SU-DHL-6 (cell line): ENCODE results near the gene CRCP.

Source experiments
- H2AFZ ChIP-seq: fragments of 200-600 bp; sonication (generic); 2 replicates; pipeline ENCODE4 v1.6.1; 2014; ENCODE audit warnings: low read depth, mild to moderate bottlenecking, moderate library complexity, mixed read lengths, antibody characterized with exemption, low read length; ENCODE audit not compliant: severe bottlenecking
- H3F3A ChIP-seq: fragments of 200-600 bp; shearing (Covaris generic); 2 replicates; pipeline ENCODE4 v1.6.0; 2016; ENCODE audit warnings: antibody characterized with exemption, mild to moderate bottlenecking; ENCODE audit not compliant: insufficient read depth
- H3K27ac ChIP-seq: fragments of 200-600 bp; sonication (generic); 2 replicates; pipeline ENCODE4 v1.5.1; 2016; ENCODE audit warnings: low read depth, mild to moderate bottlenecking, low read length, moderate library complexity, mixed read lengths
- H3K27me3 ChIP-seq: fragments of 200-600 bp; sonication (generic), shearing (Covaris generic); 2 replicates; pipeline ENCODE4 v1.6.0; 2014; ENCODE audit warnings: mild to moderate bottlenecking, low read length
- H3K36me3 ChIP-seq: fragments of 200-600 bp; sonication (generic); 2 replicates; pipeline ENCODE4 v1.6.1; 2014; ENCODE audit warnings: mild to moderate bottlenecking, low read length, mixed read lengths
- H3K4me2 ChIP-seq: fragments of 300-600, 200-600 bp; shearing (Covaris generic), sonication (generic); 2 replicates; pipeline ENCODE4 v1.6.0; 2014; ENCODE audit warnings: low read length, low read depth, mild to moderate bottlenecking; ENCODE audit not compliant: poor library complexity, severe bottlenecking
- H3K4me3 ChIP-seq: fragments of 200-600 bp; sonication (generic); 2 replicates; pipeline ENCODE4 v1.5.1; 2014; ENCODE audit warnings: antibody characterized with exemption, low read length, mild to moderate bottlenecking, mixed read lengths; ENCODE audit not compliant: insufficient read depth, poor library complexity, severe bottlenecking
- H3K79me2 ChIP-seq: fragments of 200-600 bp; sonication (generic); 2 replicates; pipeline ENCODE4 v1.6.1; 2014; ENCODE audit warnings: mild to moderate bottlenecking, low read length, moderate library complexity; ENCODE audit not compliant: insufficient read depth
- H3K9ac ChIP-seq: fragments of 200-600 bp; sonication (generic); 2 replicates; pipeline ENCODE4 v1.7.0; 2014; ENCODE audit warnings: mild to moderate bottlenecking, low read length
- H3K9me2 ChIP-seq: fragments of 200-600 bp; sonication (generic); replicated peaks from 2 replicates; pipeline ENCODE4 v1.6.1; 2014; ENCODE audit warnings: low read length; ENCODE audit not compliant: insufficient read depth
- H3K9me3 ChIP-seq: fragments of 200-600 bp; sonication (generic); 2 replicates; pipeline ENCODE4 v1.6.1; 2014; ENCODE audit warnings: low read length, mixed read lengths; ENCODE audit not compliant: insufficient read depth
- H4K20me1 ChIP-seq: fragments of 200-600 bp; sonication (generic); 2 replicates; pipeline ENCODE4 v1.6.1; 2014; ENCODE audit warnings: low read depth, mild to moderate bottlenecking, antibody characterized with exemption, low read length, moderate library complexity, mixed read lengths
- EZH2phosphoT487 ChIP-seq: fragments of 200-600 bp; sonication (generic), shearing (Covaris generic); conservative IDR thresholded peaks from 2 replicates; pipeline ENCODE4 v1.6.1; 2018; ENCODE audit warnings: mild to moderate bottlenecking, antibody characterized with exemption, low read length, moderate library complexity, mixed read lengths
- TF ChIP-seq, protein P1 (sequence below): fragments of 200-600 bp; sonication (generic); IDR thresholded peaks from one replicate; pipeline ENCODE4 v1.5.1; 2017; ENCODE audit warnings: antibody characterized with exemption, mild to moderate bottlenecking, low read length, moderate library complexity; ENCODE audit not compliant: insufficient read depth, poor library complexity, severe bottlenecking

The CRCP gene

DNA sequence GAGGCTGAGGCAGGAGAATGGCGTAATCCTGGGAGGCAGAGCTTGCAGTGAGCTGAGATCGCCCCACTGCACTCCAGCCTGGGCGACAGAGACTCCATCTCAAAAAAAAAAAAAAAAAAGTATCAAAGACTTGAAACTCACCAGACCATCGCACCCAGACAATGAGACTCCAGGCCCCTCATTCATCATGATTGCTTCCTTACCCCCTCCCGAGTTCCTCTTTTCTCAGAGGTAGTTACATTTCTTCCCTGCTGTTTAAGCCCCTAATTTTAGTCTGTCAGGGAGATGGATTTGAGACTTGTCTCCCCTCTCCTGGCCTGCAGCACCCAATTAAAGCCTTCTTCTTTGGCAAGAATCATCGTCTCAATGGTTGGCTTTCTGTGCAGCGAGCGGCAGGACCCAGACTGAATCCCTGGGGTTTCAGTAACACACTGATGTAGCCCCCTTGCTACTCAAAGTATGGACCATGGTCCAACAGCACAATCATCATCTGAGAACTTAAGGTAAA lies 71.1 kb downstream of the CRCP start:
- Histone ChIP-seq H2AFZ (no peak overlapping the region), H3K9me3 (no peaks in the 10 kb centered on the region), H4K20me1 (no peaks in the 10 kb centered on the region), H3K27ac (no peak overlapping the region), H3K4me2 (no peak overlapping the region), H3K27me3 (no peaks in the 10 kb centered on the region), H3F3A (no peaks in the 10 kb centered on the region), H3K9me2 (no peaks in the 10 kb centered on the region), H3K36me3 (no peaks in the 10 kb centered on the region), H3K4me3 (no peak overlapping the region), H3K79me2 (no peaks in the 10 kb centered on the region), H3K9ac (no peak overlapping the region)
- no peak for TF ChIP-seq EZH2phosphoT487
- TF ChIP-seq, protein P1, sequence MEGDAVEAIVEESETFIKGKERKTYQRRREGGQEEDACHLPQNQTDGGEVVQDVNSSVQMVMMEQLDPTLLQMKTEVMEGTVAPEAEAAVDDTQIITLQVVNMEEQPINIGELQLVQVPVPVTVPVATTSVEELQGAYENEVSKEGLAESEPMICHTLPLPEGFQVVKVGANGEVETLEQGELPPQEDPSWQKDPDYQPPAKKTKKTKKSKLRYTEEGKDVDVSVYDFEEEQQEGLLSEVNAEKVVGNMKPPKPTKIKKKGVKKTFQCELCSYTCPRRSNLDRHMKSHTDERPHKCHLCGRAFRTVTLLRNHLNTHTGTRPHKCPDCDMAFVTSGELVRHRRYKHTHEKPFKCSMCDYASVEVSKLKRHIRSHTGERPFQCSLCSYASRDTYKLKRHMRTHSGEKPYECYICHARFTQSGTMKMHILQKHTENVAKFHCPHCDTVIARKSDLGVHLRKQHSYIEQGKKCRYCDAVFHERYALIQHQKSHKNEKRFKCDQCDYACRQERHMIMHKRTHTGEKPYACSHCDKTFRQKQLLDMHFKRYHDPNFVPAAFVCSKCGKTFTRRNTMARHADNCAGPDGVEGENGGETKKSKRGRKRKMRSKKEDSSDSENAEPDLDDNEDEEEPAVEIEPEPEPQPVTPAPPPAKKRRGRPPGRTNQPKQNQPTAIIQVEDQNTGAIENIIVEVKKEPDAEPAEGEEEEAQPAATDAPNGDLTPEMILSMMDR: no peak

DNA sequence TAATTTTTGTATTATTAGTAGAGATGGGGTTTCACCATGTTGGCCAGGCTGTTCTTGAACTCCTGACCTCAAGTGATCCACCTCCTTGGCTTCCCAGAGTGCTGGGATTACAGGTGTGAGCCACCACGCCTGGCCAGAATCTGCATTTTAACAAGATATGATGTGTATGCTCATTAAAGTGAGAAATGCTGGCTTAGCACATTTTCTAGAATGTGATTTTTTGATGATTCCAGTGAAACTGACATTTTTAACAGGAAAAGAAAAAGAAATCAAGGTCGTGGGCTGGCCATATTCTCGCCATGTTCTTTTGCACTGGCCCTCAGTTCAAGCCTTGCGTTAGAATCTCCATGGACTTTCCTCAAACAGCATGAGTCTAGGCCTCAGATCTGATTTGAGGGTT lies 72.3 kb downstream of the CRCP start:
- Histone ChIP-seq H3K9me2 (no peaks in the 10 kb centered on the region), H3K36me3 (no peaks in the 10 kb centered on the region), H3K4me3 (no peak overlapping the region), H3K9ac (no peak overlapping the region), H2AFZ (no peak overlapping the region), H3K27me3 (no peaks in the 10 kb centered on the region), H3K9me3 (no peaks in the 10 kb centered on the region), H3F3A (no peaks in the 10 kb centered on the region), H3K79me2 (no peaks in the 10 kb centered on the region), H3K27ac (no peak overlapping the region), H4K20me1 (no peaks in the 10 kb centered on the region), H3K4me2 (no peak overlapping the region)
- TF ChIP-seq, protein P1: no peak
- no peak for TF ChIP-seq EZH2phosphoT487

DNA sequence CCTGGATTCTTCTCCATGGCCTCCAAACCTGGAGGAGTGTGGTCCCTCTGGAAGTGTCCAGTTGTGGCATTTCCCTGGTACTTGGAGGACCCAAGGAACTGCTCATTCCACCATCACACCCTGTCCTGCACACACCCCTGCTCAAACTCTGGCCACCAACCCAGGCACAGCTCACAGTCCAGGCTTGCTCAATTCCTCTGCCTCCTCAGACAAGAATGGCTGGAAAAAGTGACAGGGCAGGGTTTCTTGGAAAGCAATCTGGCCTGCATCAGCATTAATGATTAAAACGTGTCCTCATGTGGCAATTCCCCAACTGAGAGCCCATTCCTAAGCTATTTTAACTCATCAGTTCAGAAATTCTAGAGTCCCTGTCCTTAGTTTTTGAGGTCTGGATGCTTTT lies 73.3 kb downstream of the CRCP start:
- H3K4me3 ChIP-seq: no peak overlapping the region
- no peaks in the 10 kb centered on the region for H4K20me1 ChIP-seq
- H3K27me3 ChIP-seq: no peaks in the 10 kb centered on the region
- no peak for TF ChIP-seq EZH2phosphoT487
- TF ChIP-seq, protein P1: no peak
- H3K4me2 ChIP-seq: no peak overlapping the region
- no peaks in the 10 kb centered on the region for H3F3A ChIP-seq
- no peaks in the 10 kb centered on the region for H3K9me3 ChIP-seq
- H3K27ac ChIP-seq: no peak overlapping the region
- H3K9me2 ChIP-seq: no peaks in the 10 kb centered on the region
- no peak overlapping the region for H3K9ac ChIP-seq
- H2AFZ ChIP-seq: no peak overlapping the region
- no peaks in the 10 kb centered on the region for H3K79me2 ChIP-seq
- H3K36me3 ChIP-seq: no peaks in the 10 kb centered on the region
